ENCODE measurements around the gene ULK3.

ULK3 gene

GRCh38 chr15:74847432-74847831 is 4.5 kb upstream of the ULK3 start:
- Histone ChIP-seq H3K27ac (no peak overlapping the region), H3K4me3 (IDR thresholded peaks at IDR 0.05; ENCODE audit: insufficient read depth, low read depth, low read length) (no peak overlapping the region), H3K36me3 (ENCODE audit: insufficient read depth) (no peaks in the 10 kb centered on the region), H3K4me2 (no peak overlapping the region), H2AFZ (ENCODE audit: low read depth) (no peak overlapping the region), H3K4me1 (ENCODE audit: low read depth, poor library complexity, severe bottlenecking) (peaks cover 13% of the 10 kb centered on the region), H3K27me3 (ENCODE audit: insufficient read depth, low read depth) (no peaks in the 10 kb centered on the region), H3K79me2 (ENCODE audit: insufficient read depth, low read depth) (no peaks in the 10 kb centered on the region), H4K20me1 (ENCODE audit: insufficient read depth) (no peaks in the 10 kb centered on the region), H3K9ac (no peak overlapping the region)
- TF ChIP-seq CTCF (conservative IDR thresholded peaks at IDR 0.05; ENCODE audit: low read depth, low read length), result no peak

GRCh38 chr15:74845581-74845980 is 2.6 kb upstream of the ULK3 start:
- Histone ChIP-seq H2AFZ (ENCODE audit: low read depth) (no peak overlapping the region), H3K9ac (no peak overlapping the region), H3K4me2 (no peak overlapping the region), H4K20me1 (ENCODE audit: insufficient read depth) (no peaks in the 10 kb centered on the region), H3K79me2 (ENCODE audit: insufficient read depth, low read depth) (no peaks in the 10 kb centered on the region), H3K27ac (no peak overlapping the region), H3K36me3 (ENCODE audit: insufficient read depth) (no peaks in the 10 kb centered on the region), H3K4me1 (ENCODE audit: low read depth, poor library complexity, severe bottlenecking) (peaks cover 13% of the 10 kb centered on the region), H3K4me3 (IDR thresholded peaks at IDR 0.05; ENCODE audit: insufficient read depth, low read depth, low read length) (no peak overlapping the region), H3K27me3 (ENCODE audit: insufficient read depth, low read depth) (no peaks in the 10 kb centered on the region)
- no peak for TF ChIP-seq CTCF (conservative IDR thresholded peaks at IDR 0.05; ENCODE audit: low read depth, low read length)

GRCh38 chr15:74845208-74845568 is 2.2 kb upstream of the ULK3 start:
- H3K27me3 ChIP-seq (ENCODE audit: insufficient read depth, low read depth), result no peaks in the 10 kb centered on the region
- no peak overlapping the region for H3K9ac ChIP-seq
- H4K20me1 ChIP-seq (ENCODE audit: insufficient read depth), result no peaks in the 10 kb centered on the region
- no peak overlapping the region for H3K27ac ChIP-seq
- no peak overlapping the region for H3K4me3 ChIP-seq (IDR thresholded peaks at IDR 0.05; ENCODE audit: insufficient read depth, low read depth, low read length)
- TF ChIP-seq CTCF (conservative IDR thresholded peaks at IDR 0.05; ENCODE audit: low read depth, low read length), result no peak
- no peak overlapping the region for H2AFZ ChIP-seq (ENCODE audit: low read depth)
- H3K4me1 ChIP-seq (ENCODE audit: low read depth, poor library complexity, severe bottlenecking), result peaks cover 13% of the 10 kb centered on the region
- no peaks in the 10 kb centered on the region for H3K36me3 ChIP-seq (ENCODE audit: insufficient read depth)
- H3K79me2 ChIP-seq (ENCODE audit: insufficient read depth, low read depth), result no peaks in the 10 kb centered on the region
- no peak overlapping the region for H3K4me2 ChIP-seq

GRCh38 chr15:74844319-74845207 is 1.6 kb upstream of the ULK3 start:
- H3K27ac ChIP-seq, result no peak overlapping the region
- no peak overlapping the region for H2AFZ ChIP-seq (ENCODE audit: low read depth)
- no peak overlapping the region for H3K4me3 ChIP-seq (IDR thresholded peaks at IDR 0.05; ENCODE audit: insufficient read depth, low read depth, low read length)
- H3K27me3 ChIP-seq (ENCODE audit: insufficient read depth, low read depth), result no peaks in the 10 kb centered on the region
- TF ChIP-seq CTCF (conservative IDR thresholded peaks at IDR 0.05; ENCODE audit: low read depth, low read length), result no peak
- peaks cover 8% of the 10 kb centered on the region for H3K4me1 ChIP-seq (ENCODE audit: low read depth, poor library complexity, severe bottlenecking)
- no peak overlapping the region for H3K9ac ChIP-seq
- H3K36me3 ChIP-seq (ENCODE audit: insufficient read depth), result no peaks in the 10 kb centered on the region
- H3K4me2 ChIP-seq, result no peak overlapping the region
- H3K79me2 ChIP-seq (ENCODE audit: insufficient read depth, low read depth), result no peaks in the 10 kb centered on the region
- H4K20me1 ChIP-seq (ENCODE audit: insufficient read depth), result no peaks in the 10 kb centered on the region

Data from KMS-11 (cell line).